ENCODE results near the gene TSHZ2. TPM values are rescaled to one million over a fixed set of nuclear protein-coding genes. Genes with fewer than 3 reads are reported as not detected.

The TSHZ2 gene
- total RNA-seq, 3 donors from 2014 or later (not counting 1 experiment from before 2014, with no cell fraction given): 1.8 to 1.9 TPM; not detected in 1

DNA sequence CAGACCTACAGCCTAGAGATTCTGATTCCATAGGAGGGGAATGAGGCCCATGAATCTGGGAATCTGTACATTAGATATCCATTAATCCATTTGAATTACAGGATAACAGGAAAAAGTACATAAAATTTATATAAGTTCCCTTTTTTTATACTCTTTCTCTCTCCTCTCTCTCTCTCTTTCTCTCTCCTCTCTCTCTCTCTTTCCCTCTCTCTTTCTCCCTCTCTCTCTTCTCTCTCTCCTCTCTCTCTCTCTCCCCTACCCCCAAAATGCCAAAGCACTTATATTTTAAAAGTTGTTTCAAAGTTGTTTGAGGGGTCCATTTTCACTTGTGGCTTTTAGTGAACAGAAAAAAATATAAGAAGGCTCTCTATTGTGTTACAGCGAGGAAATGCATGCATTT, 15.1 kb downstream of the TSHZ2 start:
- Histone ChIP-seq H3K4me3 (ENCODE audit: low read length) (no peak overlapping the region), H3K36me3 (ENCODE audit: control insufficient read depth, insufficient read depth, low read length) (no peaks in the 10 kb centered on the region), H3K4me1 (ENCODE audit: control insufficient read depth, insufficient read depth, low read length) (no peaks in the 10 kb centered on the region), H3K9me3 (ENCODE audit: control insufficient read depth, insufficient read depth, low read length) (no peaks in the 10 kb centered on the region), H3K27me3 (ENCODE audit: control insufficient read depth, insufficient read depth, low read length) (no peaks in the 10 kb centered on the region), H3K27ac (ENCODE audit: low read length) (no peak overlapping the region)
- ATAC-seq: no peak
- Mint-ChIP-seq H3K27me3 (ENCODE audit: low read depth in 2 of 2) (peaks cover 8 to 14% of the 10 kb centered on the region in 2 donors), H3K4me1 (no peaks in the 10 kb centered on the region), H3K4me3 (no peak overlapping the region), H3K9me3 (no peaks in the 10 kb centered on the region), H3K36me3 (no peaks in the 10 kb centered on the region), H3K27ac (no peak overlapping the region)
- DNase-seq: no peak
- TF ChIP-seq, protein P1, sequence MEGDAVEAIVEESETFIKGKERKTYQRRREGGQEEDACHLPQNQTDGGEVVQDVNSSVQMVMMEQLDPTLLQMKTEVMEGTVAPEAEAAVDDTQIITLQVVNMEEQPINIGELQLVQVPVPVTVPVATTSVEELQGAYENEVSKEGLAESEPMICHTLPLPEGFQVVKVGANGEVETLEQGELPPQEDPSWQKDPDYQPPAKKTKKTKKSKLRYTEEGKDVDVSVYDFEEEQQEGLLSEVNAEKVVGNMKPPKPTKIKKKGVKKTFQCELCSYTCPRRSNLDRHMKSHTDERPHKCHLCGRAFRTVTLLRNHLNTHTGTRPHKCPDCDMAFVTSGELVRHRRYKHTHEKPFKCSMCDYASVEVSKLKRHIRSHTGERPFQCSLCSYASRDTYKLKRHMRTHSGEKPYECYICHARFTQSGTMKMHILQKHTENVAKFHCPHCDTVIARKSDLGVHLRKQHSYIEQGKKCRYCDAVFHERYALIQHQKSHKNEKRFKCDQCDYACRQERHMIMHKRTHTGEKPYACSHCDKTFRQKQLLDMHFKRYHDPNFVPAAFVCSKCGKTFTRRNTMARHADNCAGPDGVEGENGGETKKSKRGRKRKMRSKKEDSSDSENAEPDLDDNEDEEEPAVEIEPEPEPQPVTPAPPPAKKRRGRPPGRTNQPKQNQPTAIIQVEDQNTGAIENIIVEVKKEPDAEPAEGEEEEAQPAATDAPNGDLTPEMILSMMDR (IDR thresholded peaks at IDR 0.05): no peak
- intact Hi-C loops (cut with micrococcal nuclease): no loop called here
- WGBS (ENCODE audit: insufficient coverage): 67% methylated on average over 1 of the region's 1 CpG

DNA sequence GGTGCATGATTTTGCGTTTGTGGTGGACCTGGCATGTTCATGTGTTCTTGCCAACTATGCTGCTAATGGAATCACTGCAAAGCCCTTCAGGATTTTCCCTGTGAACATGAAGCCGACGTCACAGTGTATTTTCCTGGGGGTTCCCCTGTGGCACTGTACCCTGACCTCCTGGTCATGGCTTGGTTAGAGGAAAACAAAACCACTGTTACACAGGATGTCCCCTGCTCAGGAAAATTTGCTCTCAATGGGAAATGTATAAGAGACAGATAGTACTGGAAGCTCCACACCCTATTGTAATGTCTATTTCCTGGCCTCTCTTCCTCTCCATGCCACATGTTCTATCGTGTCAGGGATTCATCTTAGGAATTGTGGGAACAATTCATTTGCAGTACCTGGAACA, 19.7 kb downstream of the TSHZ2 start:
- intact Hi-C loops (cut with micrococcal nuclease): no loop called here
- 58% methylated on average over 4 of the region's 4 CpGs for WGBS (ENCODE audit: insufficient coverage)
- H3K36me3 Mint-ChIP-seq: no peaks in the 10 kb centered on the region
- Histone ChIP-seq H3K27me3 (ENCODE audit: control insufficient read depth, insufficient read depth, low read length) (peaks cover 2% of the 10 kb centered on the region), H3K36me3 (ENCODE audit: control insufficient read depth, insufficient read depth, low read length) (no peaks in the 10 kb centered on the region), H3K9me3 (ENCODE audit: control insufficient read depth, insufficient read depth, low read length) (no peaks in the 10 kb centered on the region), H3K4me3 (ENCODE audit: low read length) (no peak overlapping the region), H3K27ac (ENCODE audit: low read length) (no peak overlapping the region), H3K4me1 (ENCODE audit: control insufficient read depth, insufficient read depth, low read length) (no peaks in the 10 kb centered on the region)
- TF ChIP-seq, protein P1 (IDR thresholded peaks at IDR 0.05): no peak
- ATAC-seq (no peak), DNase-seq (no peak)
- H3K27me3 Mint-ChIP-seq (ENCODE audit: low read depth in 2 of 2): peaks cover 0 to 7% of the 10 kb centered on the region in 2 donors
- no peaks in the 10 kb centered on the region for H3K4me1 Mint-ChIP-seq
- no peak overlapping the region for H3K4me3 Mint-ChIP-seq
- H3K9me3 Mint-ChIP-seq: no peaks in the 10 kb centered on the region
- no peak overlapping the region for H3K27ac Mint-ChIP-seq

DNA sequence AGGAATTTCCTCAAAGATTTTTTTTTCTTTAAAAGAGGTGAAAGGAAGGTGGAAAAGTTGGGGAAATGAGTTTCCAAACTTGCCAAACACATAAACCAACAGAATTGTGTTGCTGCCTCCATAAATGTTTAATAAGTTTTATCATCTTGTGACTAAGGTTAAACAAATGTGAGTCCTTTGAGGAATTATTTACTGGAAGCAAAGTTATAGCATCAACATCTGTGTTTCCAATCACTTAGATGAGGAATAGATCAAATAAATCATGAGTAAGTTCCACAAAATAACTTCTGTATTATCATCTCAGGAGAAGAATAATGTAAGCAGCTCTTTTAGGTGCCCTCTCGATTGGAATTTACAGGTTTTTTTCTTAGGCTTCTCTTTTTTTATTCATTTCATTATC, 20.5 kb downstream of the TSHZ2 start:
- WGBS (ENCODE audit: insufficient coverage): 69% methylated on average over 1 of the region's 1 CpG
- DNase-seq (no peak), ATAC-seq (no peak)
- no peaks in the 10 kb centered on the region for H3K9me3 ChIP-seq (ENCODE audit: control insufficient read depth, insufficient read depth, low read length)
- no peaks in the 10 kb centered on the region for H3K36me3 Mint-ChIP-seq
- H3K27me3 ChIP-seq (ENCODE audit: control insufficient read depth, insufficient read depth, low read length): peaks cover 2% of the 10 kb centered on the region
- H3K9me3 Mint-ChIP-seq: no peaks in the 10 kb centered on the region
- H3K27ac ChIP-seq (ENCODE audit: low read length): no peak overlapping the region
- intact Hi-C loops (cut with micrococcal nuclease): no loop called here
- H3K27ac Mint-ChIP-seq: no peak overlapping the region
- H3K4me3 ChIP-seq (ENCODE audit: low read length): no peak overlapping the region
- H3K4me1 ChIP-seq (ENCODE audit: control insufficient read depth, insufficient read depth, low read length): no peaks in the 10 kb centered on the region
- TF ChIP-seq, protein P1 (IDR thresholded peaks at IDR 0.05): no peak
- H3K4me1 Mint-ChIP-seq: no peaks in the 10 kb centered on the region
- no peak overlapping the region for H3K4me3 Mint-ChIP-seq
- no peaks in the 10 kb centered on the region for H3K36me3 ChIP-seq (ENCODE audit: control insufficient read depth, insufficient read depth, low read length)
- peaks cover 0 to 7% of the 10 kb centered on the region in 2 donors for H3K27me3 Mint-ChIP-seq (ENCODE audit: low read depth in 2 of 2)

DNA sequence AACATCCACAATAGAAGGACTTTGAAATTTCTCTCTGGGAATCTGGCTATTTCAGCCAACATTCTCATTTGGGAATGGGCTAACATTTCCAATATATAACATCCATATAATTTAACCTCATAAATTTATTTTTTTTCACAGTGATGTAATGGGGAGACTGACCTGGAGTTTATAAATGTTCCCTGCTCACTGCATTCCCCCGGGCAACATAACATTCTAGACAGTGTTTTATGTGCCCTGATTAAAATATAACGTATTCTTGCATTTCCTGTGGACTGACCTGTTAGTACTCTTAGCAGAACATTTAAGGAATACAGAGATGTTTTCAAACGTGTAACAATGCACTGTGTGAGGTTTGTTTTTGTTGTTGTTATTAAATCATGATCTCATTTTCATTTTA, 20.9 kb downstream of the TSHZ2 start:
- H3K27ac ChIP-seq (ENCODE audit: low read length): no peak overlapping the region
- 64% methylated on average over 3 of the region's 3 CpGs for whole genome bisulfite sequencing (ENCODE audit: insufficient coverage)
- no peaks in the 10 kb centered on the region for H3K9me3 Mint-ChIP-seq
- no peak overlapping the region for H3K4me3 Mint-ChIP-seq
- ATAC-seq: no peak
- intact Hi-C loops (cut with micrococcal nuclease): no loop called here
- TF ChIP-seq, protein P1 (IDR thresholded peaks at IDR 0.05): no peak
- no peak overlapping the region for H3K4me3 ChIP-seq (ENCODE audit: low read length)
- DNase-seq: no peak
- peaks cover 2% of the 10 kb centered on the region for H3K27me3 ChIP-seq (ENCODE audit: control insufficient read depth, insufficient read depth, low read length)
- H3K4me1 ChIP-seq (ENCODE audit: control insufficient read depth, insufficient read depth, low read length): no peaks in the 10 kb centered on the region
- no peaks in the 10 kb centered on the region for H3K36me3 ChIP-seq (ENCODE audit: control insufficient read depth, insufficient read depth, low read length)
- no peaks in the 10 kb centered on the region for H3K36me3 Mint-ChIP-seq
- H3K9me3 ChIP-seq (ENCODE audit: control insufficient read depth, insufficient read depth, low read length): no peaks in the 10 kb centered on the region
- H3K27me3 Mint-ChIP-seq (ENCODE audit: low read depth in 2 of 2): peaks cover 0 to 4% of the 10 kb centered on the region in 2 donors
- H3K27ac Mint-ChIP-seq: no peak overlapping the region
- H3K4me1 Mint-ChIP-seq: no peaks in the 10 kb centered on the region
